SK-N-SH treated with all-trans-retinoic acid at 6 μM for 48 hours (cell line): ENCODE data around the gene FOXS1.
A peak's percentile ranks its signal among the peaks of the same experiment; 100 is the strongest.

Experiments
- ATAC-seq: fragments of 200-7000 bp; cut with Tn5 transposase; 3 replicates; pipeline ENCODE4 v1.9.1; 2020; ENCODE audit warnings: mild to moderate bottlenecking, moderate library complexity
- ARNTL ChIP-seq: fragments of 450-650 bp; formaldehyde crosslinking; IDR thresholded peaks from 2 replicates; pipeline ENCODE4 v1.5.0; 2020; ENCODE audit warnings: low read depth, mild to moderate bottlenecking, moderate library complexity, borderline replicate concordance
- BACH2 ChIP-seq: fragments of 250-450 bp; sonication (Bioruptor Pico); IDR thresholded peaks from 2 replicates; pipeline ENCODE4 v1.9.0; 2021; ENCODE audit warnings: mild to moderate bottlenecking, borderline replicate concordance
- CREB5 ChIP-seq: fragments of 250-450 bp; sonication (Bioruptor Pico); IDR thresholded peaks from 2 replicates; pipeline ENCODE4 v1.5.1; 2020; ENCODE audit warnings: low read depth, mild to moderate bottlenecking, moderate library complexity
- CSDC2 ChIP-seq: fragments of 250-450 bp; sonication (Bioruptor Pico); IDR thresholded peaks from 2 replicates; pipeline ENCODE4 v1.5.0; 2020; ENCODE audit warnings: mild to moderate bottlenecking, moderate library complexity
- CSRNP3 ChIP-seq: fragments of 250-450 bp; sonication (Bioruptor Pico); IDR thresholded peaks from 2 replicates; pipeline ENCODE4 v1.5.1; 2021; ENCODE audit warnings: mild to moderate bottlenecking, moderate library complexity
- ESRRG ChIP-seq: fragments of 250-450 bp; sonication (Bioruptor Pico); IDR thresholded peaks from 2 replicates; pipeline ENCODE4 v1.6.1; 2021; ENCODE audit warnings: mild to moderate bottlenecking
- GLIS3 ChIP-seq: fragments of 250-450 bp; sonication (Bioruptor Pico); IDR thresholded peaks from 2 replicates; pipeline ENCODE4 v1.5.0; 2020; ENCODE audit warnings: mild to moderate bottlenecking, moderate library complexity
- ISL1 ChIP-seq: fragments of 250-450 bp; sonication (Bioruptor Pico); IDR thresholded peaks from 2 replicates; pipeline ENCODE4 v2.1.2; 2022; ENCODE audit warnings: mild to moderate bottlenecking, moderate library complexity
- PATZ1 ChIP-seq: fragments of 250-450 bp; sonication (Bioruptor Pico); IDR thresholded peaks from 2 replicates; pipeline ENCODE4 v1.8.0; 2020; ENCODE audit warnings: mild to moderate bottlenecking, moderate library complexity, borderline replicate concordance
- POU6F1 ChIP-seq: fragments of 250-450 bp; sonication (Bioruptor Pico); IDR thresholded peaks from 2 replicates; pipeline ENCODE4 v1.8.0; 2021; ENCODE audit warnings: low read depth, mild to moderate bottlenecking, moderate library complexity, borderline replicate concordance
- PPARA ChIP-seq: fragments of 250-450 bp; sonication (Bioruptor Pico); IDR thresholded peaks from 2 replicates; pipeline ENCODE4 v1.5.0; 2020; ENCODE audit warnings: mild to moderate bottlenecking, borderline replicate concordance
- RARB ChIP-seq: fragments of 250-450 bp; sonication (Bioruptor Pico); IDR thresholded peaks from 2 replicates; pipeline ENCODE4 v1.8.0; 2021; ENCODE audit warnings: mild to moderate bottlenecking, moderate library complexity
- SNAI2 ChIP-seq: fragments of 250-450 bp; sonication (Bioruptor Pico); IDR thresholded peaks from 2 replicates; pipeline ENCODE4 v1.5.0; 2020; ENCODE audit warnings: mild to moderate bottlenecking, moderate library complexity
- TCF4 ChIP-seq: fragments of 250-450 bp; sonication (Bioruptor Pico); IDR thresholded peaks from 2 replicates; pipeline ENCODE4 v1.8.0; 2021; ENCODE audit warnings: mild to moderate bottlenecking, moderate library complexity, borderline replicate concordance
- TOX ChIP-seq: fragments of 250-450 bp; sonication (Bioruptor Pico); IDR thresholded peaks from 2 replicates; pipeline ENCODE4 v1.8.0; 2021; ENCODE audit warnings: mild to moderate bottlenecking, moderate library complexity, borderline replicate concordance
- TSHZ2 ChIP-seq: fragments of 250-450 bp; sonication (Bioruptor Pico); IDR thresholded peaks from 2 replicates; pipeline ENCODE4 v1.5.0; 2020; ENCODE audit warnings: mild to moderate bottlenecking, moderate library complexity
- ZC3H10 ChIP-seq: fragments of 250-450 bp; sonication (Bioruptor Pico); IDR thresholded peaks from 2 replicates; pipeline ENCODE4 v1.5.1; 2021; ENCODE audit warnings: mild to moderate bottlenecking, moderate library complexity
- ZFP3 ChIP-seq: fragments of 250-450 bp; sonication (Bioruptor Pico); IDR thresholded peaks from 2 replicates; pipeline ENCODE4 v1.5.0; 2020; ENCODE audit warnings: mild to moderate bottlenecking, moderate library complexity
- ZFP30 ChIP-seq: fragments of 450-650 bp; formaldehyde crosslinking; IDR thresholded peaks from 2 replicates; pipeline ENCODE4 v1.5.0; 2022; ENCODE audit warnings: mild to moderate bottlenecking, moderate library complexity
- ZNF565 ChIP-seq: fragments of 450-650 bp; formaldehyde crosslinking; conservative IDR thresholded peaks from 2 replicates; pipeline ENCODE4 v1.5.0; 2020; ENCODE audit warnings: low read depth, mild to moderate bottlenecking, moderate library complexity
- ZNF70 ChIP-seq: fragments of 450-650 bp; formaldehyde crosslinking; IDR thresholded peaks from 2 replicates; pipeline ENCODE4 v1.5.0; 2020; ENCODE audit warnings: mild to moderate bottlenecking, moderate library complexity
- ZNF8 ChIP-seq: fragments of 450-650 bp; formaldehyde crosslinking; IDR thresholded peaks from 2 replicates; pipeline ENCODE4 v1.5.0; 2020; ENCODE audit warnings: mild to moderate bottlenecking, moderate library complexity

Gene FOXS1

GRCh38 chr20:31890646-31891045 is 45.2 kb upstream of the FOXS1 start (continued):
- TF ChIP-seq ARNTL (CRISPR knock-in tag): no peak

GRCh38 chr20:31883829-31884228 is 38.4 kb upstream of the FOXS1 start:
- no peak for TF ChIP-seq ZFP3
- no peak for TF ChIP-seq ZC3H10 (CRISPR knock-in tag)
- TF ChIP-seq CSDC2 (CRISPR knock-in tag): no peak
- no peak for TF ChIP-seq PATZ1 (CRISPR knock-in tag)
- TF ChIP-seq ZFP30: no peak
- TF ChIP-seq TCF4: no peak
- no peak for TF ChIP-seq ISL1 (CRISPR knock-in tag)
- ATAC-seq: no peak

- no peak for ATAC-seq
- TF ChIP-seq ESRRG (CRISPR knock-in tag): no peak
- TF ChIP-seq ZNF70: no peak
- TF ChIP-seq POU6F1 (CRISPR knock-in tag): no peak
- no peak for TF ChIP-seq BACH2 (CRISPR knock-in tag)
- no peak for TF ChIP-seq CREB5 (CRISPR knock-in tag)
- TF ChIP-seq ZNF8 (CRISPR knock-in tag): no peak
- no peak for TF ChIP-seq ZC3H10 (CRISPR knock-in tag)
- TF ChIP-seq PPARA: no peak
- no peak for TF ChIP-seq GLIS3 (CRISPR knock-in tag)
- TF ChIP-seq RARB (CRISPR knock-in tag): no peak
- TF ChIP-seq ARNTL (CRISPR knock-in tag): no peak
- no peak for TF ChIP-seq SNAI2 (CRISPR knock-in tag)
- TF ChIP-seq ISL1 (CRISPR knock-in tag): no peak
- no peak for TF ChIP-seq TOX (CRISPR knock-in tag)
- TF ChIP-seq, all 23 proteins: peak for 0
Measured at GRCh38 chr20:31881945-31882344, 36.5 kb upstream of the FOXS1 start.

GRCh38 chr20:31879143-31879987 is 34.0 kb upstream of the FOXS1 start:
- TF ChIP-seq BACH2 (CRISPR knock-in tag) (no peak), RARB (CRISPR knock-in tag) (no peak), GLIS3 (CRISPR knock-in tag) (no peak), ZNF565 (no peak), ZFP30 (no peak), TCF4 (no peak), POU6F1 (CRISPR knock-in tag) (no peak), ZNF8 (CRISPR knock-in tag) (no peak), CSRNP3 (no peak), ZNF70 (no peak), ZC3H10 (CRISPR knock-in tag) (no peak), PPARA (no peak), TOX (CRISPR knock-in tag) (no peak), CREB5 (CRISPR knock-in tag) (no peak), CSDC2 (CRISPR knock-in tag) (no peak), SNAI2 (CRISPR knock-in tag) (no peak), TSHZ2 (CRISPR knock-in tag) (no peak), ARNTL (CRISPR knock-in tag) (no peak)
- peak; percentile 100 for ATAC-seq
